Pancreas (tissue), 10 donors: ENCODE measurements around the gene FBXO27. TPM values are rescaled to one million over a fixed set of nuclear protein-coding genes. Genes with fewer than 3 reads are reported as not detected.
"Not testable (repeated sequence)": the region's sequence is repeated elsewhere in the genome, so short reads cannot be mapped to it uniquely, and the experiment has no call there.

Experiments used
- ATAC-seq, 4 donors: fragments of 200-7000 bp; cut with Tn5 transposase; one replicate each; pipeline versions ENCODE4 v1.8.0 to v1.9.1; 2020; ENCODE audit warnings: mild to moderate bottlenecking in 4 of 4, moderate library complexity in 4 of 4
- DNase-seq, 6 donors: peaks; one replicate each; pipeline ENCODE4 v3.0.0-alpha.2; 2020
- FAIRE-seq: peaks from 2 replicates; lab custom pipeline; 2012; peaks lifted over from hg19 to GRCh38; lab: Jason Lieb, UNC
- H3K27ac ChIP-seq, 4 donors: fragments of 200-600 bp; sonication (generic); 1 replicate in 3 of 4; 2 replicates in 1 of 4; pipeline versions ENCODE4 v1.5.0 to v1.8.0; 2020
- H3K27me3 ChIP-seq, 4 donors: fragments of 200-600 bp; one replicate each; pipeline ENCODE4 v1.8.0; 2021
- H3K36me3 ChIP-seq, 3 donors: fragments of 200-600 bp; sonication (generic) in 1 of 3; one replicate each; pipeline versions ENCODE4 v1.5.0 to v1.8.0; 2020 to 2021
- H3K4me1 ChIP-seq, 3 donors: fragments of 200-600 bp; one replicate each; pipeline ENCODE4 v1.8.0; 2021
- H3K4me3 ChIP-seq, 4 donors: fragments of 200-600 bp; sonication (generic) in 2 of 4; one replicate each; pipeline versions ENCODE4 v1.5.0 to v1.8.0; 2020 to 2021
- H3K9me3 ChIP-seq, 4 donors: fragments of 200-600 bp; one replicate each; pipeline ENCODE4 v1.8.0; 2021
- WGBS, 2 donors: extraction: QIAGEN DNeasy Blood & Tissue Kit; methylation state at CpG; one replicate each; pipeline ENCODE4 v1.1.7; 2013; 5-methylcytosine and 5-hydroxymethylcytosine counted together
- intact Hi-C, 3 donors: fragments of 100-400 bp; cut with DNase I; formaldehyde crosslinking; loops; one replicate each; pipeline versions ENCODE4 v1.11.1 to v1.14.2; 2022
- polyA plus RNA-seq, 2 donors: library from polyadenylated mRNA; stranded (reverse); fragments of 200-250 nt; gene quantifications; one replicate each; pipeline ENCODE4 v1.2.3, GENCODE V29; 2013
- total RNA-seq, 6 donors: library from RNA; stranded (reverse); fragmentation: NEBNext Ultra II Directional in 4 of 6; extraction: Animal tissue kit (Norgen Biotek cat#: 25700) in 4 of 6; gene quantifications; one replicate each; pipeline versions ENCODE4 v1.2.1 to v1.2.4, GENCODE V29; 2021 to 2023
- TF ChIP-seq, protein P1 (sequence below), 4 donors: fragments of 200-600 bp; sonication (generic) in 3 of 4; IDR thresholded peaks; one replicate each; pipeline versions ENCODE4 v1.5.0 to v1.8.0; 2021; ENCODE audit warnings: antibody characterized with exemption in 4 of 4
- donor health status: healthy with polysubstance abuse.
- donor health status: DM: no; HTN: no; CAD: no; lungs with moderate emphysema.
- donor health status: DM: no; HTN: no; CAD: no.
- donor health status: control.
- donor health status: control.
- donor health status: Bipolar disorder and iron deficiency.
- donor health status: DM: yes; HTN: yes; CAD: no.
- donor health status: DM: no; HTN: no; CAD: no.
- donor health status: DM: no; HTN: no; CAD: no.
- donor health status: DM: yes; HTN: yes; CAD: no.

FBXO27 gene
- total and polyA plus RNA-seq, 8 donors = 1.0 to 5.5 (median 3.8) TPM

DNA sequence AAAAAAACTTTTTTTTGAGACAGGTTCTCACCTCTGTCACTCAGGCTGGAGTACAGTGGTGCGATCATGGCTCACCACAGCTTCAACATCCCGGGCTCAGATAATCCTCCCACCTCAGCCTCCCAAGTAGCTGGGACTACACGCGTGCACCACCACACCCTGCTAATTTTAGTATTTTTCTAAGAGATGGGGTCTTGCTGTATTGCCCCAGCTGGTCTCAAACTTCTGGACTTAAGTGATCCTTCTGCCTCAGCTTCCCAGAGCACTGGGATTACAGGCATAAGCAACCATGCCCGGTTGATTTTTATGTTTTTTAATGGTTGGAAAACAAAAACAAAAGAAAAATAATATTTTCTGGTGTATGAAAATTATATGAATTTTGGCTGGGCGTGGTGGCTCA is 42.6 kb upstream of the FBXO27 start:
- FAIRE-seq = no peak
- Histone ChIP-seq H3K36me3 (no peaks in the 10 kb centered on the region), H3K27me3 (peaks cover 0 to 5% (median 0%) of the 10 kb centered on the region in 4 donors), H3K27ac (no peak overlapping the region), H3K4me1 (no peaks in the 10 kb centered on the region), H3K9me3 (no peaks in the 10 kb centered on the region), H3K4me3 (no peak overlapping the region)
- no peak for DNase-seq
- no peak for ATAC-seq
- TF ChIP-seq, protein P1, sequence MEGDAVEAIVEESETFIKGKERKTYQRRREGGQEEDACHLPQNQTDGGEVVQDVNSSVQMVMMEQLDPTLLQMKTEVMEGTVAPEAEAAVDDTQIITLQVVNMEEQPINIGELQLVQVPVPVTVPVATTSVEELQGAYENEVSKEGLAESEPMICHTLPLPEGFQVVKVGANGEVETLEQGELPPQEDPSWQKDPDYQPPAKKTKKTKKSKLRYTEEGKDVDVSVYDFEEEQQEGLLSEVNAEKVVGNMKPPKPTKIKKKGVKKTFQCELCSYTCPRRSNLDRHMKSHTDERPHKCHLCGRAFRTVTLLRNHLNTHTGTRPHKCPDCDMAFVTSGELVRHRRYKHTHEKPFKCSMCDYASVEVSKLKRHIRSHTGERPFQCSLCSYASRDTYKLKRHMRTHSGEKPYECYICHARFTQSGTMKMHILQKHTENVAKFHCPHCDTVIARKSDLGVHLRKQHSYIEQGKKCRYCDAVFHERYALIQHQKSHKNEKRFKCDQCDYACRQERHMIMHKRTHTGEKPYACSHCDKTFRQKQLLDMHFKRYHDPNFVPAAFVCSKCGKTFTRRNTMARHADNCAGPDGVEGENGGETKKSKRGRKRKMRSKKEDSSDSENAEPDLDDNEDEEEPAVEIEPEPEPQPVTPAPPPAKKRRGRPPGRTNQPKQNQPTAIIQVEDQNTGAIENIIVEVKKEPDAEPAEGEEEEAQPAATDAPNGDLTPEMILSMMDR (IDR thresholded peaks at IDR 0.05) = no peak
- intact Hi-C loops = no loop called here
- 76 to 83% methylated on average over 6 of the region's 6 CpGs for WGBS, 2 donors

DNA sequence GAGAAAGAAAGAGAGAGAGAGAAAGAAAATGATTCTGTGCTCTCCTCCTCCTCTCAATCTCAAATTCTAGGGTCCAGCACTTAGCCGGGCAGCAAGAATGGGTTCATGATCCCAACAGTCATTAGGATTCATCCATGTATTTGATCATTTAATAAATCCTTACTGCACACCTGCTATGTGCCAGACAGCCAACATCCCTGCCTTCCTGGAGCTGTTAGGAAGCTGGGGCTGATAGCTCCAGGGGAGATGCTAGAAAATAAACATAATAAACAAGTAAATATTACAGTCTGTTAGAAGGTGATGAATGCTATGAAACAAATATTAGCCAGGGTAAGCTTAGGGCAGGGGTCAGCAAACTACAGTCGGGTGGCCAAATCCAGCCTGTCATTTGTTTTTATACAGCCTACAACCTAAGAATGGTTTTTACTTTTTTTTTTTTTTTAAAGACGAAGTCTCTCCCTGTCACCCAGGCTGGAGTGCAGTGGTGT is 41.9 kb upstream of the FBXO27 start:
- Histone ChIP-seq H3K27ac (no peak overlapping the region), H3K4me1 (no peaks in the 10 kb centered on the region), H3K36me3 (no peaks in the 10 kb centered on the region), H3K4me3 (no peak overlapping the region), H3K27me3 (peaks cover 0 to 5% (median 0%) of the 10 kb centered on the region in 4 donors), H3K9me3 (no peaks in the 10 kb centered on the region)
- intact Hi-C loops = no loop called here
- FAIRE-seq (no peak), DNase-seq (no peak), ATAC-seq (no peak)
- 44 to 49% methylated on average over 3 of the region's 3 CpGs for WGBS, 2 donors
- TF ChIP-seq, protein P1 (IDR thresholded peaks at IDR 0.05) = no peak

- intact Hi-C loops = no loop called here
- ATAC-seq (no peak), DNase-seq (no peak), FAIRE-seq (no peak)
- Histone ChIP-seq H3K36me3 (no peaks in the 10 kb centered on the region), H3K9me3 (no peaks in the 10 kb centered on the region), H3K4me3 (no peak overlapping the region), H3K27me3 (no peaks in the 10 kb centered on the region), H3K4me1 (no peaks in the 10 kb centered on the region), H3K27ac (no peak overlapping the region)
- WGBS, 2 donors = 83 to 91% methylated on average over 5 of the region's 5 CpGs
- TF ChIP-seq, protein P1 (IDR thresholded peaks at IDR 0.05) = no peak
Observed at GRCh38 chr19:39070888-39071287, 38.5 kb upstream of the FBXO27 start.

DNA sequence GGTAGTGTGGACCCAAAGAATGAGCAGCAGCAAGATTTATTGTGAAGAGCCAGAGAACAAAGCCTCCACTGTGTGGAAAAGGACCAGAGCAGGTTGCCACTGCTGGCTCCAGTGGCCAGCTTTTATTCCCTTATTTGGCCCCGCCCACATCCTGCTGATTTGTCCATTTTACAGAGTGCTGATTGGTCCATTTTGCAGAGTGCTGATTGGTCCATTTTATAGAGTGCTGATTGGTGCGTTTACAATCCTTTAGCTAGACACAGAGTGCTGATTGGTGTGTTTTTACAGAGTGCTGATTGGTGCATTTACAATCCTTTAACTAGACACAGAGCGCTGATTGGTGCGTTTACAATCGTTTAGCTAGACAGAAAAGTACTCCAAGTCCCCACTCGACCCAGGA is 35.9 kb upstream of the FBXO27 start:
- ATAC-seq = not testable (repeated sequence)

GRCh38 chr19:39067104-39067503 is 34.8 kb upstream of the FBXO27 start:
- WGBS, 2 donors = 36 to 37% methylated on average over 4 of the region's 4 CpGs

More for the DNA sequence above, 35.9 kb upstream of the FBXO27 start:
- H3K36me3 ChIP-seq, H3K27ac ChIP-seq, FAIRE-seq, intact Hi-C loops, H3K27me3 ChIP-seq, H3K9me3 ChIP-seq, H3K4me1 ChIP-seq, H3K4me3 ChIP-seq, DNase-seq: not testable (repeated sequence)
- WGBS, 2 donors = 76 to 83% methylated on average over 6 of the region's 6 CpGs

More at GRCh38 chr19:39067104-39067503, 34.8 kb upstream of the FBXO27 start:
- no peaks in the 10 kb centered on the region for H3K9me3 ChIP-seq
- ATAC-seq (no peak), DNase-seq (no peak), FAIRE-seq (no peak)
- H3K4me1 ChIP-seq = no peaks in the 10 kb centered on the region
- intact Hi-C loops = no loop called here
- H3K4me3 ChIP-seq = no peak overlapping the region
- TF ChIP-seq, protein P1 (IDR thresholded peaks at IDR 0.05) = no peak
- H3K27ac ChIP-seq = no peak overlapping the region
- no peaks in the 10 kb centered on the region for H3K27me3 ChIP-seq
- no peaks in the 10 kb centered on the region for H3K36me3 ChIP-seq
